WI38 (cell line): ENCODE data around the gene SINHCAF.

Source experiments
- H3K4me3 ChIP-seq: 2 replicates; pipeline ENCODE4 v1.5.1; 2011; ENCODE audit warnings: low read depth, mild to moderate bottlenecking, control low read depth, low read length
- CTCF ChIP-seq: IDR thresholded peaks from 2 replicates; pipeline ENCODE4 v1.5.1; 2012; ENCODE audit warnings: low read depth, mild to moderate bottlenecking, control low read depth, low read length

The SINHCAF gene

DNA sequence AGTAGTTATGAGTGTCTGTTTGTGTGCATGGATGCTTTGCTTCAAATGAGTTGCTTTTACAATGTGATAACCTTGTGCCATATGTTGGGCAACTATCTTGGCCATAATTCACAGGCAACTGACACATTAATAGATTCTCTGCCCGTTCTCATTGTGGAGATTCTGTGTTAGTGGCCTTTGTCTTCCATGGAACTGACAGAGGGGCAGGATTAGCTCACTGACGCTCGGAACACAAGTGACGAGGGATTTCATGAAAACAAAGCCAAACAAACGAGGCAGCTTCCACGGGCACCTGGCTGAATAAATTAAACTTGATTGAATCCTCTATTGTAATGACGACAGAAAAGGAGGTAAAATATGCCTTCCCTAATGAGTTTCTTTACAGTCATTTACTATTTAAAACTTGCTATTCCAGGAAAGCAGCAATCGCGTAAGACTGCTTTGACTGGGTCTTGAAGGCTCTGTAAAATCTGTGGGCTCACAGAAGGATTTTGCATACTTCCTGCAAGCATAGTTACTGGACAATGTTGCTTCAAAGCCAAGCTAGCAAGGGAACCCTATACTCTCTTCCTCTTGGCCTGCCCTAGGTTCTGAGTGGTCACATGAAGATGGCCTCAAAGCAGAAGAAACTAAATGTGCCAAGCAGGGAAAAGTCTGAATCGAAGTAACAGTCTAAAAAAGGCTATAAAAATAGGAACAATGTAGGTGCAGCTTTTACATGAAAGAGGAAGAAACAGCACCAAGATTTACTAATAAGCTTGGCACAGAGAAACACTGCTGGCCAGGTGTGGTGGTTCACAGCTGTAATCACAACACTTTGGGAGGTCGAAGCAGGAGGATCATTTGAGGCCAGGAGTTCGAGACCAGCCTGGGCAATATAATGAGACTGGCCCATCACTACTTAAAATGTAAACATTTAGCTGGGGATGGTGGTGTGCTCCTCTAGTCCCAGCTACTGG is 28.1 kb upstream of the SINHCAF start:
- H3K4me3 ChIP-seq = no peak overlapping the region
- TF ChIP-seq CTCF = no peak

GRCh38 chr12:31346267-31346666 is 20.3 kb upstream of the SINHCAF start:
- TF ChIP-seq CTCF = no peak
- no peak overlapping the region for H3K4me3 ChIP-seq

- no peak for TF ChIP-seq CTCF
These were observed 17.2 kb upstream of the SINHCAF start for GRCh38 chr12:31343139-31343538.

GRCh38 chr12:31342286-31342685 is 16.3 kb upstream of the SINHCAF start:
- TF ChIP-seq CTCF = no peak
- H3K4me3 ChIP-seq = no peak overlapping the region

More at GRCh38 chr12:31343139-31343538, 17.2 kb upstream of the SINHCAF start:
- no peak overlapping the region for H3K4me3 ChIP-seq

DNA sequence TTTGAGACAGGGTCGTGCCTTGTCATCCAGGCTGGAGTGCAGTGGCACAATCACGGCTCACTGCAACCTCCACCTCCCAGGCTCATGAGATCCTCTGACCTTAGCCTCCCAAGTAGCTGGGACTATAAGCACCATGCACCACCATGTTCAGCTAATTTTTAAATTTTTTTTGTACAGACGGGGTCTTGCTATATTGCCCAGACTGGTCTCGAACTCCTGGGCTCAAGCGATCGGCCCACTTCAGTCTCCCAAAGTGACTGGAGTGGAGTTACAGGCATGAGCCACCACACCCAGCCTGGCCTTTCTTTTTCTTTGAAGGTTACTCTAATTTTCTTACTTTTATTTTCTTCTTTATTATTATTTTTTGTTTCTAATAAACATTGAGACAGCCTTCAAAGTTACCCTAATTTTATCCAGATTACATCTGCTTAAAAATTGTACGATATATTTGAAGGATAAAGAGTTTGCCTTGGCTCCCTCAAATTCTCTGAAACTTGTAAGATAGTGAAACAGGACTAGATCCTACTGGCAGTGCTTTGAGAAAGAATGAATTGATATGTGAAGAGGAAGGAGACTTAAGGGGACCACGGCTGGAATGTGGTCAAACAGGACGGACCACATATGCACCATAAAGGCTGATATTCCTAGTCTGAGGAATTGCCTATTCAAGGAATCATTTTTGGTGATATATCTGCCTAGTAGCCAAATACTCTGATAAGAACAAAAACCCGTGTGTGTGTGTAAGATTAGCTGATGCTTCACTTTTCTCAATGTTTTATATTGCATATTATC is 14.1 kb upstream of the SINHCAF start:
- TF ChIP-seq CTCF = no peak
- H3K4me3 ChIP-seq = no peak overlapping the region

- TF ChIP-seq CTCF = no peak
- H3K4me3 ChIP-seq = no peak overlapping the region
These were observed 12.0 kb upstream of the SINHCAF start for GRCh38 chr12:31337952-31338351.

- no peak overlapping the region for H3K4me3 ChIP-seq
- TF ChIP-seq CTCF = no peak
These were observed 5.3 kb upstream of the SINHCAF start for GRCh38 chr12:31331242-31331641.
